Vagina (tissue), 2 donors: ENCODE data around the gene TRIM41.

Experiments used
- POLR2A ChIP-seq, 2 donors: fragments of 450-650 bp; IDR thresholded peaks; one replicate each; pipeline ENCODE4 v1.6.1; 2017; ENCODE audit warnings: antibody characterized with exemption in 2 of 2, mild to moderate bottlenecking in 2 of 2, moderate library complexity in 2 of 2
- POLR2AphosphoS5 ChIP-seq, 2 donors: sonication (generic); formaldehyde crosslinking; IDR thresholded peaks; one replicate each; pipeline ENCODE4 v1.9.0; 2017; ENCODE audit warnings: antibody characterized with exemption in 2 of 2, mild to moderate bottlenecking in 2 of 2, low read depth in 1 of 2; ENCODE audit not compliant: insufficient read depth in 1 of 2
- TF ChIP-seq, protein P1 (sequence below), 3 experiments: fragments of 450-650 bp in 2 of 3; fragments of 200-600 bp in 1 of 3; sonication (generic) in 1 of 3; IDR thresholded peaks; one replicate each; pipeline ENCODE4 v1.5.1; 2017 to 2019; ENCODE audit warnings: antibody characterized with exemption in 3 of 3, mild to moderate bottlenecking in 2 of 3, moderate library complexity in 2 of 3

DNA sequence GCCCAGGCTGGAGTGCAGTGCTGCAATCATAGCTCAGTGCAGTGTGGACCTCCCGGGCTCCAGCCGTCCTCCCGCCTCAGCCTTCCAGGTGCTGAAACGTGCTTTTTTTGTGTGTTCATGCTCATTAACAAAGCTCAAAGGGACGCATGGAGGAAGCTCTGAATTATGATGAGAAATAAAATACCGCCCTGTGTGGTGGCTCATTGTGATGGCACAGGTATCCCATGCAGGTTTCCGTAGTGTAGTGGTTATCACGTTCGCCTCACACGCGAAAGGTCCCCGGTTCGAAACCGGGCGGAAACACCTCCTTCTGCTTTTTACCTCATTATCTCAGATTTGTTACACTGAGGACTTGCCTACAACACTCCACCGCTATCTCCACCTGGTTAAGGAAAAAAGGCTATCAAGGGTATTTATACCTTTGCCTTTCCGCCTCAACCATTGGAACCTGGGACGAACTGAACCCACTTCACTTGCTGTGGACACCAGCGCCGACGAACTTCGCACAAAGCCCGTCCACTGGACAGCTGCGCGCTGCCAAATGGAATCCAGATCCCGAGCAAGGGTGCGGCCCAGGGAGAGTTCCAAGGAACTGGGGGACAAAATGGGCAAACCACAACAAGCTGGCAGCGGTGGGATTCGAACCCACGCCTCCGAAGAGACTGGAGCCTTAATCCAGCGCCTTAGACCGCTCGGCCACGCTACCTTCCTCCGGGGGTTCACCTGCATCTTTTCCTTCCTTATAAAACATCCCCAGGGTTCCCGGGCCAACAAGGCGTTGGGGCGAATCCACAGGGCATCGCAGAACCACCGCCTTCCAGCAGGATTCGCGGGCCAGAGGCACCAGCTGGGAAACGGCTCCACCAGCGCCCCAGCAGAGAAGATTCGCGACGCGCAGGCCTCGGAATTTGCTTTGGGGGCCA lies 49.4 kb upstream of the TRIM41 start:
- TF ChIP-seq POLR2A (IDR thresholded peaks at IDR 0.05) (no peak), POLR2AphosphoS5 (IDR thresholded peaks at IDR 0.05; ENCODE audit: insufficient read depth in 1 of 2, low read depth in 1 of 2) (no peak)
- TF ChIP-seq, protein P1, sequence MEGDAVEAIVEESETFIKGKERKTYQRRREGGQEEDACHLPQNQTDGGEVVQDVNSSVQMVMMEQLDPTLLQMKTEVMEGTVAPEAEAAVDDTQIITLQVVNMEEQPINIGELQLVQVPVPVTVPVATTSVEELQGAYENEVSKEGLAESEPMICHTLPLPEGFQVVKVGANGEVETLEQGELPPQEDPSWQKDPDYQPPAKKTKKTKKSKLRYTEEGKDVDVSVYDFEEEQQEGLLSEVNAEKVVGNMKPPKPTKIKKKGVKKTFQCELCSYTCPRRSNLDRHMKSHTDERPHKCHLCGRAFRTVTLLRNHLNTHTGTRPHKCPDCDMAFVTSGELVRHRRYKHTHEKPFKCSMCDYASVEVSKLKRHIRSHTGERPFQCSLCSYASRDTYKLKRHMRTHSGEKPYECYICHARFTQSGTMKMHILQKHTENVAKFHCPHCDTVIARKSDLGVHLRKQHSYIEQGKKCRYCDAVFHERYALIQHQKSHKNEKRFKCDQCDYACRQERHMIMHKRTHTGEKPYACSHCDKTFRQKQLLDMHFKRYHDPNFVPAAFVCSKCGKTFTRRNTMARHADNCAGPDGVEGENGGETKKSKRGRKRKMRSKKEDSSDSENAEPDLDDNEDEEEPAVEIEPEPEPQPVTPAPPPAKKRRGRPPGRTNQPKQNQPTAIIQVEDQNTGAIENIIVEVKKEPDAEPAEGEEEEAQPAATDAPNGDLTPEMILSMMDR (IDR thresholded peaks at IDR 0.05): no peak
